Measurements from ENCODE around the gene HKDC1. TPM values are rescaled to one million over a fixed set of nuclear protein-coding genes. Genes with fewer than 3 reads are reported as not detected.

Gene HKDC1
- polyA plus RNA-seq, 1 of the 3 experiments (the other 2 are of a cell fraction) = 0.10 TPM

DNA sequence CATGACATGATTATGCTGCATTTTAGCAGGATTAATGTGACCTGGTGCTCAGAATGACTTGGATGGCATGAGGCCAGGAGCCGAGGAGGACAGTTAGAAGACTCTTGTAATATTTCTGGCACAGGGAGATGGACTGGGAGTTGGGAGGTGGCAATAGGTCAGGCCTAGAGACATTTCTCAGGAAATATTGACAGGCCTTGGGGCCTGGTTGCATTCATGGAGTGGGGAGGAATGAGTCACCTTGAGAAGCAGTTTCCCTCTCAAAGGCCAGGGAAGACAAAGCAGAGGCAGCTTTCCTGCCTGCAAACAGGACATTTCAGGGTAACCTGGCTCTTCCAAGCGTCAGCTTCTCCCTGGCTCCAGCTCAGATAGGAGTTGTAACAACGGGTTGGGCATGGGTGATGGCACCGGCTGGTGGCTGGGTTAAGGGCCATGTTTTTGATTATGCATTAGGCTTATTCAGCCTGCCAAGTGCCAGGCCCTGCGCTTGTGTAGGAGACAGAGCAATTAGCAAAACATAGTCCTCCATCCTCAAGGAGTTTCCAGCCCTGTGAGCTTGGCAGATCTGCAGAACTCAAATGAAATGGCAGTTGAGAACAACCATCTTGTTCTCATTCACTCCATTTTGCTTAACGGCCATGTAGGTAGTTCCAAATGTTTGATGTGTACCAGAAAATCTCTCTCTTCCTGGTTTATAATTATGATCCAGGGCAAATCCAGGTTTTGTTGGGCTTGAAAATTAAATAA is 96.4 kb downstream of the HKDC1 start (continued):
- TF ChIP-seq RCOR1 (IDR thresholded peaks at IDR 0.05; ENCODE audit: low read length) = no peak
- TF ChIP-seq RXRA (IDR thresholded peaks at IDR 0.05; ENCODE audit: borderline replicate concordance, low read depth) = no peak
- TF ChIP-seq EZH2phosphoT487 (IDR thresholded peaks at IDR 0.05; ENCODE audit: borderline replicate concordance, low read depth) = no peak
- TF ChIP-seq JUND (IDR thresholded peaks at IDR 0.05) = peak; percentile 58
- TF ChIP-seq, protein P1, sequence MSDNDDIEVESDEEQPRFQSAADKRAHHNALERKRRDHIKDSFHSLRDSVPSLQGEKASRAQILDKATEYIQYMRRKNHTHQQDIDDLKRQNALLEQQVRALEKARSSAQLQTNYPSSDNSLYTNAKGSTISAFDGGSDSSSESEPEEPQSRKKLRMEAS (IDR thresholded peaks at IDR 0.05; ENCODE audit: low read depth) = no peak
- TF ChIP-seq TEAD4 (IDR thresholded peaks at IDR 0.05; ENCODE audit: borderline replicate concordance, insufficient read depth) = 0 out of 2 replicates have a peak, but pooled peaks have one; percentile 27
- TF ChIP-seq MXI1 (IDR thresholded peaks at IDR 0.05; ENCODE audit: low read depth, low read length) = no peak
- TF ChIP-seq FOXJ3 (CRISPR knock-in tag; IDR thresholded peaks at IDR 0.05) = no peak
- TF ChIP-seq CHD2 (IDR thresholded peaks at IDR 0.05; ENCODE audit: low read length, partially characterized antibody) = no peak
- no peak for TF ChIP-seq USF2 (IDR thresholded peaks at IDR 0.05; ENCODE audit: borderline replicate concordance, low read depth, low read length)

Other genes starting within 250 kb of the HKDC1 start
- gene KIFBP, start 231.5 kb upstream of the HKDC1 start, polyA plus RNA-seq (2012; rRNA removed) = 16.9 and 18.3 TPM in 2 replicates
- gene SRGN, start 132.2 kb upstream of the HKDC1 start, polyA plus RNA-seq (2012; rRNA removed) = 0.06 and 0.10 TPM in 2 replicates
- 10.6 and 12.9 TPM in 2 replicates for gene VPS26A, start 96.2 kb upstream of the HKDC1 start, polyA plus RNA-seq (2012; rRNA removed)
- gene SUPV3L1, start 40.1 kb upstream of the HKDC1 start, polyA plus RNA-seq (2012; rRNA removed) = 19.8 and 26.7 TPM in 2 replicates
- gene HK1, start 58.2 kb downstream of the HKDC1 start, polyA plus RNA-seq (2012; rRNA removed) = 32.0 and 38.7 TPM in 2 replicates
- 0.02 and 0.05 TPM in 2 replicates for gene TACR2, start 196.6 kb downstream of the HKDC1 start, polyA plus RNA-seq (2012; rRNA removed)
- gene TSPAN15, start 231.1 kb downstream of the HKDC1 start, polyA plus RNA-seq (2012; rRNA removed) = 8.5 and 13.8 TPM in 2 replicates

Measured in SK-N-SH (cell line).